HepG2 (cell line): ENCODE results near the gene IQGAP3. TPM values are rescaled to one million over a fixed set of nuclear protein-coding genes. Genes with fewer than 3 reads are reported as not detected.
A peak's percentile ranks its signal among the peaks of the same experiment; 100 is the strongest.

Experiments used
- GMEB2 ChIP-seq: IDR thresholded peaks from 2 replicates; pipeline ENCODE4 v1.6.1; 2016; ENCODE audit warnings: missing biosample characterization, missing genetic modification reagents, low read depth
- HNF4A ChIP-seq: sonication (generic); formaldehyde crosslinking; IDR thresholded peaks from 2 replicates; pipeline ENCODE4 v1.4.0; 2020; ENCODE audit warnings: missing genetic modification reagents
- MIER2 ChIP-seq: IDR thresholded peaks from 2 replicates; pipeline ENCODE4 v1.6.1; 2016; ENCODE audit warnings: missing biosample characterization, missing genetic modification reagents
- NFYB ChIP-seq: sonication (generic); formaldehyde crosslinking; IDR thresholded peaks from 2 replicates; pipeline ENCODE4 v1.4.0; 2020; ENCODE audit warnings: missing genetic modification reagents
- PBX2 ChIP-seq: IDR thresholded peaks from 2 replicates; pipeline ENCODE4 v1.6.1; 2016; ENCODE audit warnings: control low read depth
- SALL2 ChIP-seq: sonication (generic); formaldehyde crosslinking; IDR thresholded peaks from 2 replicates; pipeline ENCODE4 v1.8.1; 2023; ENCODE audit warnings: mild to moderate bottlenecking, missing genetic modification reagents, inconsistent platforms
- SP4 ChIP-seq: sonication (generic); formaldehyde crosslinking; IDR thresholded peaks from 2 replicates; pipeline ENCODE4 v1.8.1; 2023; ENCODE audit warnings: mild to moderate bottlenecking, missing genetic modification reagents
- TFDP2 ChIP-seq: sonication (generic); formaldehyde crosslinking; IDR thresholded peaks from 2 replicates; pipeline ENCODE4 v1.4.0; 2020; ENCODE audit warnings: missing genetic modification reagents
- ZFP1 ChIP-seq: IDR thresholded peaks from 2 replicates; pipeline ENCODE4 v1.6.1; 2016
- ZNF501 ChIP-seq: sonication (generic); formaldehyde crosslinking; IDR thresholded peaks from 2 replicates; pipeline ENCODE4 v1.5.1; 2020; ENCODE audit warnings: mild to moderate bottlenecking, moderate library complexity, missing genetic modification reagents
- ZNF670 ChIP-seq: sonication (generic); formaldehyde crosslinking; IDR thresholded peaks from 2 replicates; pipeline ENCODE4 v1.8.0; 2022; ENCODE audit warnings: mild to moderate bottlenecking, missing genetic modification reagents, borderline replicate concordance
- polyA plus RNA-seq, 8 experiments: library from polyadenylated mRNA; depleted of rRNA in 3 of 8; stranded (reverse) in 7 of 8; unstranded in 1 of 8; fragments of >200 nt; fragmentation: Illumina TruSeq in 4 of 8; extraction: Trizol in 4 of 8; gene quantifications; 2 replicates each; pipeline versions ENCODE4 v1.2.1 to v1.2.3, GENCODE V29; 2011 to 2016; ENCODE audit warnings: low read depth in 4 of 8, missing spikeins in 1 of 8, mixed read lengths in 1 of 8; ENCODE audit not compliant: insufficient read depth in 1 of 8
- total RNA-seq, 5 experiments: library from RNA; depleted of rRNA; stranded (reverse); fragments of >200 nt; fragmentation: Illumina TruSeq; extraction: Trizol; gene quantifications; 2 replicates each; pipeline ENCODE4 v1.2.3, GENCODE V29; 2016; ENCODE audit warnings: low read depth in 1 of 5
- TF ChIP-seq, protein P1 (sequence below): sonication (generic); formaldehyde crosslinking; IDR thresholded peaks from 2 replicates; pipeline ENCODE4 v1.4.0; 2020; ENCODE audit warnings: missing genetic modification reagents, borderline replicate concordance
- TF ChIP-seq, protein P2 (sequence below): sonication (generic); formaldehyde crosslinking; IDR thresholded peaks from 2 replicates; pipeline ENCODE4 v1.5.0; 2020; ENCODE audit warnings: missing genetic modification reagents
- TF ChIP-seq, protein P3 (sequence below): sonication (generic); formaldehyde crosslinking; IDR thresholded peaks from 2 replicates; pipeline ENCODE4 v1.5.0; 2020; ENCODE audit warnings: missing genetic modification reagents
- TF ChIP-seq, protein P4 (sequence below): sonication (generic); formaldehyde crosslinking; IDR thresholded peaks from 2 replicates; pipeline ENCODE4 v1.5.0; 2020; ENCODE audit warnings: mild to moderate bottlenecking, missing genetic modification reagents

Gene IQGAP3
- total and polyA plus RNA-seq, 2 of the 13 experiments (the other 11 are each of a cell fraction or from before 2014, with no cell fraction given), result 13.5 to 14.1 TPM

GRCh38 chr1:156500793-156501506, 71.4 kb downstream of the IQGAP3 start (continued):
- TF ChIP-seq, protein P1, sequence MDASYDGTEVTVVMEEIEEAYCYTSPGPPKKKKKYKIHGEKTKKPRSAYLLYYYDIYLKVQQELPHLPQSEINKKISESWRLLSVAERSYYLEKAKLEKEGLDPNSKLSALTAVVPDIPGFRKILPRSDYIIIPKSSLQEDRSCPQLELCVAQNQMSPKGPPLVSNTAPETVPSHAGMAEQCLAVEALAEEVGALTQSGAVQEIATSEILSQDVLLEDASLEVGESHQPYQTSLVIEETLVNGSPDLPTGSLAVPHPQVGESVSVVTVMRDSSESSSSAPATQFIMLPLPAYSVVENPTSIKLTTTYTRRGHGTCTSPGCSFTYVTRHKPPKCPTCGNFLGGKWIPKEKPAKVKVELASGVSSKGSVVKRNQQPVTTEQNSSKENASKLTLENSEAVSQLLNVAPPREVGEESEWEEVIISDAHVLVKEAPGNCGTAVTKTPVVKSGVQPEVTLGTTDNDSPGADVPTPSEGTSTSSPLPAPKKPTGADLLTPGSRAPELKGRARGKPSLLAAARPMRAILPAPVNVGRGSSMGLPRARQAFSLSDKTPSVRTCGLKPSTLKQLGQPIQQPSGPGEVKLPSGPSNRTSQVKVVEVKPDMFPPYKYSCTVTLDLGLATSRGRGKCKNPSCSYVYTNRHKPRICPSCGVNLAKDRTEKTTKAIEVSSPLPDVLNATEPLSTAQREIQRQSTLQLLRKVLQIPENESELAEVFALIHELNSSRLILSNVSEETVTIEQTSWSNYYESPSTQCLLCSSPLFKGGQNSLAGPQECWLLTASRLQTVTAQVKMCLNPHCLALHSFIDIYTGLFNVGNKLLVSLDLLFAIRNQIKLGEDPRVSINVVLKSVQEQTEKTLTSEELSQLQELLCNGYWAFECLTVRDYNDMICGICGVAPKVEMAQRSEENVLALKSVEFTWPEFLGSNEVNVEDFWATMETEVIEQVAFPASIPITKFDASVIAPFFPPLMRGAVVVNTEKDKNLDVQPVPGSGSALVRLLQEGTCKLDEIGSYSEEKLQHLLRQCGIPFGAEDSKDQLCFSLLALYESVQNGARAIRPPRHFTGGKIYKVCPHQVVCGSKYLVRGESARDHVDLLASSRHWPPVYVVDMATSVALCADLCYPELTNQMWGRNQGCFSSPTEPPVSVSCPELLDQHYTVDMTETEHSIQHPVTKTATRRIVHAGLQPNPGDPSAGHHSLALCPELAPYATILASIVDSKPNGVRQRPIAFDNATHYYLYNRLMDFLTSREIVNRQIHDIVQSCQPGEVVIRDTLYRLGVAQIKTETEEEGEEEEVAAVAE, result 0 out of 2 replicates have a peak, but pooled peaks have one; percentile 25
- peak; percentile 88 for TF ChIP-seq PBX2 (CRISPR knock-in tag)
- TF ChIP-seq GMEB2, result no peak; the same call in 1 of the 2 replicates
- 0 out of 2 replicates have a peak, but pooled peaks have one; percentile 80 for TF ChIP-seq ZNF670 (CRISPR knock-in tag)
- no peak for TF ChIP-seq ZFP1
- TF ChIP-seq MIER2 (CRISPR knock-in tag), result peak; percentile 13; the same call in 1 of the 2 replicates
- TF ChIP-seq ZNF501 (CRISPR knock-in tag), result peak; percentile 73
- TF ChIP-seq, protein P2, sequence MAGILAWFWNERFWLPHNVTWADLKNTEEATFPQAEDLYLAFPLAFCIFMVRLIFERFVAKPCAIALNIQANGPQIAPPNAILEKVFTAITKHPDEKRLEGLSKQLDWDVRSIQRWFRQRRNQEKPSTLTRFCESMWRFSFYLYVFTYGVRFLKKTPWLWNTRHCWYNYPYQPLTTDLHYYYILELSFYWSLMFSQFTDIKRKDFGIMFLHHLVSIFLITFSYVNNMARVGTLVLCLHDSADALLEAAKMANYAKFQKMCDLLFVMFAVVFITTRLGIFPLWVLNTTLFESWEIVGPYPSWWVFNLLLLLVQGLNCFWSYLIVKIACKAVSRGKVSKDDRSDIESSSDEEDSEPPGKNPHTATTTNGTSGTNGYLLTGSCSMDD (CRISPR knock-in tag), result peak; percentile 56; the same call in 1 of the 2 replicates
- TF ChIP-seq SALL2 (CRISPR knock-in tag), result peak; percentile 89; the same call in 1 of the 2 replicates
- 0 out of 2 replicates have a peak, but pooled peaks have one; percentile 45 for TF ChIP-seq TFDP2 (CRISPR knock-in tag)
- TF ChIP-seq SP4 (CRISPR knock-in tag), result peak; percentile 94
- TF ChIP-seq, protein P3, sequence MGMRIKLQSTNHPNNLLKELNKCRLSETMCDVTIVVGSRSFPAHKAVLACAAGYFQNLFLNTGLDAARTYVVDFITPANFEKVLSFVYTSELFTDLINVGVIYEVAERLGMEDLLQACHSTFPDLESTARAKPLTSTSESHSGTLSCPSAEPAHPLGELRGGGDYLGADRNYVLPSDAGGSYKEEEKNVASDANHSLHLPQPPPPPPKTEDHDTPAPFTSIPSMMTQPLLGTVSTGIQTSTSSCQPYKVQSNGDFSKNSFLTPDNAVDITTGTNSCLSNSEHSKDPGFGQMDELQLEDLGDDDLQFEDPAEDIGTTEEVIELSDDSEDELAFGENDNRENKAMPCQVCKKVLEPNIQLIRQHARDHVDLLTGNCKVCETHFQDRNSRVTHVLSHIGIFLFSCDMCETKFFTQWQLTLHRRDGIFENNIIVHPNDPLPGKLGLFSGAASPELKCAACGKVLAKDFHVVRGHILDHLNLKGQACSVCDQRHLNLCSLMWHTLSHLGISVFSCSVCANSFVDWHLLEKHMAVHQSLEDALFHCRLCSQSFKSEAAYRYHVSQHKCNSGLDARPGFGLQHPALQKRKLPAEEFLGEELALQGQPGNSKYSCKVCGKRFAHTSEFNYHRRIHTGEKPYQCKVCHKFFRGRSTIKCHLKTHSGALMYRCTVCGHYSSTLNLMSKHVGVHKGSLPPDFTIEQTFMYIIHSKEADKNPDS (CRISPR knock-in tag), result 0 out of 2 replicates have a peak, but pooled peaks have one; percentile 72
- TF ChIP-seq, protein P4, sequence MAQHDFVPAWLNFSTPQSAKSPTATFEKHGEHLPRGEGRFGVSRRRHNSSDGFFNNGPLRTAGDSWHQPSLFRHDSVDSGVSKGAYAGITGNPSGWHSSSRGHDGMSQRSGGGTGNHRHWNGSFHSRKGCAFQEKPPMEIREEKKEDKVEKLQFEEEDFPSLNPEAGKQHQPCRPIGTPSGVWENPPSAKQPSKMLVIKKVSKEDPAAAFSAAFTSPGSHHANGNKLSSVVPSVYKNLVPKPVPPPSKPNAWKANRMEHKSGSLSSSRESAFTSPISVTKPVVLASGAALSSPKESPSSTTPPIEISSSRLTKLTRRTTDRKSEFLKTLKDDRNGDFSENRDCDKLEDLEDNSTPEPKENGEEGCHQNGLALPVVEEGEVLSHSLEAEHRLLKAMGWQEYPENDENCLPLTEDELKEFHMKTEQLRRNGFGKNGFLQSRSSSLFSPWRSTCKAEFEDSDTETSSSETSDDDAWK (CRISPR knock-in tag), result no peak
- TF ChIP-seq HNF4A (CRISPR knock-in tag), result peak; percentile 5; the same call in 1 of the 2 replicates
- peak; percentile 74 for TF ChIP-seq NFYB (CRISPR knock-in tag)
